NK-92 treated with Interleukin-12 subunit alpha and Interleukin-12 subunit beta, amount 100 ng/mL, for 24 hours (cell line): ENCODE results near the gene TNFRSF19.

ENCODE experiments used
- DNase-seq: peaks from one replicate; lab custom pipeline; 2025; lab: John Stamatoyannopoulos, UW

TNFRSF19 gene

DNA sequence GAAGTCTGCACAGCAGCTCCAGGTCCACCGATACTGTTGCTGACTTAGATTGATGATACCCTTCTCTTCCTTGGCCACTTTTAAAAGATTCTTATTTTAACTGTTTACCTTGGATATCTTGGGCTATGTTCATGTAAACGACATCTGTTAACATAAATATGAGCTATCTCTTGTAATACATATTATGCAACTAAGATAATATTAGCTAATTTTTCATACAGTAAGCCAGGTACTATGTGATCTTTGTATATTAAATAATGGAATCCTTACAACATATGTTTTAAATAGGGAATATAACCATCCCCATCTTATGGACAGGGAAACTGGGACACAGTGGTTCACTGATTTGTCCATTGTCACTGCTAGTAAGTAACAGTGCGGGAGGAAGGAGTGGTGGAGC, 37.9 kb downstream of the TNFRSF19 start:
- no peak for DNase-seq

DNA sequence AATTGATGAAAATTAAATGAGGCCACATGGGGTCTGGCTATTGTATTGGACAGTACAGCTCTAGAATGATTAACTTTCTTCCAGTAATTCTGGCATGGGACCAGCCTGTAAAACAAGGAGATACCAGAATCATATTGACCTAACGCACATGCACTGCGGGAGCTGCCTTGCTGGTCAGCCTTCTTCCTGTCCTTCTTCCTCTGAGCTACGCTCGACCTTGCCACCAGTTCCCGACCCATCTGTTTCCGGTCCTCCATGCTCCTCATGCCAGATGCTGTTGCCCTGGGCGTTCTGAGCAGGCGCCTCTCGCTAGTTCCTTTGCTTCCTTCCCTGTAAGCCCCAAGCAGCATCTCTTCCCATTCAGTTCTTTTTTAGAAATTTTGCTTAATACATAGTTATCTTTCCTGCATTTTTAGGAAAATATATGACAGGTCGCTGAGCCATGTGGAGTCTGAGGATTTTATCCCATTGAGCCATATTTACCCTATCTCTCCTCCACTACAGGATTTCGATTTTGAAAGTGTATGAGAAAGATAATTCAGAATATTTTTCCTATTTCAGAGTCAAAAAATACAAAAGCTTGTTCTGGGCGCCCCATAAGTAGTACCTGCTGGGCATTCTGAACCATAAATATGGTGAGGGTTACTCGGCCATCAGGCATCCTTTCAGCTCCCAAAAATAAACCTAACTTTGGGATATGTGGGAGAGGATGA, 38.6 kb downstream of the TNFRSF19 start:
- DNase-seq: no peak

DNA sequence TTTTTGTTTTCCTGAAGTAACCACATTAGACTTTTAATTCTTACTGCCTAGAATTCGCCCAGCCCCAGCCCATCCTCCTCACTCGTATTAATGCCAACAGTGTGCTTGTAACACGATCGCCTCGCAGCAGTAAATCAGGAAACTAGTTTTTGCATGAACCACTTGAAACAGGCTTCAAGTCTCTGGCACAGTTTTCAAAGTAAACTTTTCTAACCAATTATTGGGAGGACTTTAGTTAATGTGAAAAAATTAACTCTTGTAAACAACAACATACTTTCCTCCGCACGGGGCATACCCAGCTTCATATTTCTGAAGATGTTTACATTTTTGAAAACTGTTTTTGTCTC, 39.2 kb downstream of the TNFRSF19 start:
- DNase-seq: no peak

DNA sequence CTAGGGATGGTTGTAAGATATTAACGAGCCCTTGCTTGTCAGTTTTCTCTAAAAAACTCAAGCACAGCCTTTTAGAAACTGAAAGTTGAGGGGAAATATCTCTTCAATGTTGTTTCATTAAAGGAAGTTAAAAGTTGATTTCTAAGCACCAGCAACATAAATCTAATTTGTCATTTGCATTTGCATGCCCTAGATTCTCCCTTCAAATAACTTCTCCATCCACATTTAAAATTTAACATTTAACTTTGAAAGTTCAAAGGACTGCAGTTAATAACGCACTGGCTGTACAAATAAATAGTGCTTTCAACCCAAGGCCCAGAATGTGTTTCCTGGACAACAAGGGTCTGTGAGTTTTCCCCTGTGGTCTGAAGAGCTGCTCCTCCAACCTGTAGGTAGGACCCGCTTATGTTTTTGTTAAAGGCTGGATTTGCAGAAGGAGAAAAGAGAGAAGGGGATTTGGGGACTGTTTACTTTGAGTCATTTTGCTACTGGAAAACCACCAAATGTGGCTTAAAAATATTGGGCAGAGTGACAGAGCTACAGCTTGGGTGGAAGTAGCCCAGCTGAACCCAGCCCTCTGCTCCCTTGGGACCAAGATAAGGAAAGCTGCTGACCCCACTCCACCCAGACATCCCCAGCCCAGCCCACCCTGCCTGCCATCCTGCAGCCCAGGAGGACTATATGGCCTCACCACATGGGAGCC, 39.8 kb downstream of the TNFRSF19 start:
- DNase-seq: no peak

DNA sequence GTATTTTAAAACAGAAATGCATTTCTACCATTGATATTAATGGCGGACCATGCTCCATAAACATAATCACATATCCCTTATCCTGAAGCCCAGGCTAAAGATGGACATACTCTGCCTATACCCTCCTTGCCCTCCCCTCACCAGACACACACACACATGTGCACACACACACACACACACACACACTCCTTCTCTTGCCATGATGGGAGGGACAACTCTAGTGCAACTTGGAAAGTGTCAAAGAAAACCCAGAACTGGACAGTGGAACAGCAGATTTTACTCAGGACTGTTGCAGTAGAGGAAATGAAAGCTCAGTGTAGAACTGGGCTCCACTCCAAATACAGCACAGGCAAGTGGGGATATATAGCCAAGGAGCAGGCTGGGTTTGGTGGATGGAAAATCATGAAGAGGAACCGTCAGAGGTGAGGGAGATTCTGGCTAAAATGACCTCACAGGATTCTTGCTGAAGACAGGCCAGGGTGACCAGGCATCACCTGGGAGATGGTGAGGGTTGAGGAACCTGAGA, 40.8 kb downstream of the TNFRSF19 start:
- no peak for DNase-seq

DNA sequence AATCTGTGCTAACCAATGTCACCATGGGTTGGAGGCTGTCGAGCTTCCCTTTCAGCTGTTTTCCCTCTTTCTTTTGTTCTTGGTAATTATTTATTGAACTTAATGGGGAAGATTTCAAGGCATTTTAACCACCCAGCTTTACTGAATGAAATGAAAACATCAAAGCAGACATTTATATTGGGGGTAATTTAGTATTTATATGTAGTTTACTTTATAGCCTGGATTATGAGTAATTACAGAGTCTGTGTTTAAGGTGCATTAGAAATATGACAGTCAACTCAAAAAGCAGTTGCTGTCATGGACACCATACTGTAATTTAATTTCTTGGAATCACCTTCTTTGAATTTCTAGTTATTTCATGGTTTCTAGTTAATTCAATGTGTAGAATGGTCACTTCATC, 42.0 kb downstream of the TNFRSF19 start:
- no peak for DNase-seq

DNA sequence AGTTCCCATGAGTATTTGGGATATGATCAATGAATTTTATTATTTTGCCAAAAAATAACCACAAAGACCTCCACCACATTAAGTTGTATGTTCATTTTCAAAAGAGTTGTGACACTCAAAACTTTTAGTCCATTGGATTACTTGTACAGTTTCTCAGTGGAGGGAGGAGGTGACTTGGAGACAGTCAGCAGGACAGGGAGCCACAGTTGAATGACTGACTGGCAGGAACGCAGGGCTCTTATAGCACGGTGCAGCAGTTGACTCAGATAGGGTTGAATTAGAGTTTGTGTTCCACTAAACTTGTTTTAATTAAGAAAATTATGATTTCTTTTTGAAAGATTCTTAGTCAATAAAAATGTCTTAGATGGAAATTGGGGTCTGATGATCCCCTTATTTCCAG, 42.5 kb downstream of the TNFRSF19 start:
- no peak for DNase-seq

DNA sequence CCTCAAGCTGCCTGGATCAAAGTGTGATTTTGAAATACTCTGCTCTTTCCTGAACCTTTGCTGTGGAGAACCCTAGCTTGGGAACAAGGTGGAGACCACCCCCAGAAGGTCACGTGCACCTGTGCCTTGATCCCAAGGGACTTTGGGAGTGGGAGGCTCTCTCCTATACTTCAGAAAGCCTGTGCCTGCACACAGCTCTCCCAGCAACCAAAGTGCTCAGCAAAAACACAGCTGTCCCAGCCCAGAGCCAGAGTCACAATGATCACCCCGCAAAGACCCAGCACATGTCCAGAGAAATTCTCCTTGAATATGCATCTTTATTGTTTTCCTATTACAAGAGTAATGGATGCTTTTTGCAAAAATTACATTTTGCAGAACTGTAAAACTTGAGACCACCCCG, 43.4 kb downstream of the TNFRSF19 start:
- no peak for DNase-seq

DNA sequence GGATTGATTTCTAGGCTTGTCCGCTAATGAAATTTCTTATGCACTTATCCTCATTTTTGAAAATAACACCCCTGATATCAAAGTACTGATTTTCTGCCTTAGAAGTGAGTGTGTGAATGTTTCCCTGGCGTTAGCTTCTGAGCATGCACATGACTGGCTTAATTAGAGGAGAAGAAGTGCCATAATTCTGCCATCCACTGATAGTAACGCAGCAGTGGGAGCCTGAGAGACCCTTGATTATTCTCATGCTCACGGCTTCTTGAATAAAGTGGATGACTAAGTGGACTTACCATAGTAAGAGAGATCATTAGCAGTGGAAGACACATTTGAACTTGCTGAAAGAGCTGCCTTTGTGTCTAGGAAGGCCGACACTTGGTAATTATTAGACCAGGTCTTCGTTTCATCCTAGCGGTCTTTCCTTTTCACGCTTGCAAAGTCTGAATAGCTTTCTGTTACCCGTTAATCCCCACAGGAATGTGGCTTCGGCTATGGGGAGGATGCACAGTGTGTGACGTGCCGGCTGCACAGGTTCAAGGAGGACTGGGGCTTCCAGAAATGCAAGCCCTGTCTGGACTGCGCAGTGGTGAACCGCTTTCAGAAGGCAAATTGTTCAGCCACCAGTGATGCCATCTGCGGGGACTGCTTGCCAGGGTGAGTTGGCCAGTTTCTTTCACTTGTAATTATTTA, 45.3 kb downstream of the TNFRSF19 start:
- no peak for DNase-seq

DNA sequence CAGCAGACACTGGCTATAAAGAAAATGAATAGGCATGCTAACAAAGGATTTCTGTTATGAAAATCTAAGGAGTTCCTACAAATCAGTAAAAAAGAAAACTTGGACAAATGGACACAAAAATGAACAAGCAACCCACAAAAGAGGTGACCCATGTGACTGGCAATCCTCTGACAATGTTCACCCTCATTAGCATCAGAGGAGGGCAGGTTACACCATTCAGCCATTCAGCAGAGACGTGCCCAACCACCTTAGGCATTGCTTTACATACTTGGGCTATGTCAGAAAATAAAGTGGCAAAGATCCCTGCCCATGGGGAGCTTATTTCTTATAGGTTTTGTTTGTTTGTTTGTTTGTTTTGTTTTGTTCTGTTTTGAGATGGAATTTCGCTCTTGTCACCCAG, 46.0 kb downstream of the TNFRSF19 start:
- no peak for DNase-seq

DNA sequence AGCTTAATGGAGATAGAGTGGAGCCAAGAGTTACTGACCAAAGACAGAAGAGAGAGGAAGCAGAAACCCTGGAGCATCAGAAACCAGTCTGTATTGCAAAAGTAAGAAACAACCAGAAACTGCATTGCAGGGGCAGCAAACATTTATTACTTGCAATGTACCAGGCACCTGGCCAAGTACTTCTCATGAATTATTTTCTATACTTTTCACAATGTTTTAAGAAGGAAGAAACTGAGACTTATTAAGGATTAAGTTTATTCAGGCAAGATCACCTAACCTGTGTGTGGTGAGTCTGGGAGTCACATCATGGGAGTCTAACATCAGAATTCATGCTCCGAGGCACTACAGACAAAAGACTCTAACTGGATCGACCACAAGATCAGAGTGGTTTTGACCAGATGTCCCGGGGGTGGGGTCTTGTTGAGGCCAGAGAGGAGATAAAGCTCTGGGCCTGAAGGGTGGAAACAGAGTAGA, 47.4 kb downstream of the TNFRSF19 start:
- DNase-seq: no peak

DNA sequence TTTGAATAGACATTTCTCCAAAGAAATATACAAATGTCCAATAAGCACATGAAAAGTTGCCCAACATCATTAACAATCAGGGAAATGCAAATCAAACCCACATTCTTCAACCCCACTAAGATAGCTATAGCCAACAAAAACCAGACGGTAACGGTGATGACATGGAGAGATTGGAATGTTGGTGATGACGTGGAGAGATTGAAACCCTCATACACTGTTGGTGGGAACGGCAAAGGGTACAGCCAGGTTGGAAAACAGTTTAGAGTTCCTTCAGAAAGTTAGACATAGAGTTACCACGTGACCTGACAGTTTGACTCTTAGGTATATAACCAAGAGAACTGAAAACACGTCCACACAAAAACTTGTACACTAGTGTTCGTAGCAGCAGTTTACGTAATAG, 48.1 kb downstream of the TNFRSF19 start:
- no peak for DNase-seq

DNA sequence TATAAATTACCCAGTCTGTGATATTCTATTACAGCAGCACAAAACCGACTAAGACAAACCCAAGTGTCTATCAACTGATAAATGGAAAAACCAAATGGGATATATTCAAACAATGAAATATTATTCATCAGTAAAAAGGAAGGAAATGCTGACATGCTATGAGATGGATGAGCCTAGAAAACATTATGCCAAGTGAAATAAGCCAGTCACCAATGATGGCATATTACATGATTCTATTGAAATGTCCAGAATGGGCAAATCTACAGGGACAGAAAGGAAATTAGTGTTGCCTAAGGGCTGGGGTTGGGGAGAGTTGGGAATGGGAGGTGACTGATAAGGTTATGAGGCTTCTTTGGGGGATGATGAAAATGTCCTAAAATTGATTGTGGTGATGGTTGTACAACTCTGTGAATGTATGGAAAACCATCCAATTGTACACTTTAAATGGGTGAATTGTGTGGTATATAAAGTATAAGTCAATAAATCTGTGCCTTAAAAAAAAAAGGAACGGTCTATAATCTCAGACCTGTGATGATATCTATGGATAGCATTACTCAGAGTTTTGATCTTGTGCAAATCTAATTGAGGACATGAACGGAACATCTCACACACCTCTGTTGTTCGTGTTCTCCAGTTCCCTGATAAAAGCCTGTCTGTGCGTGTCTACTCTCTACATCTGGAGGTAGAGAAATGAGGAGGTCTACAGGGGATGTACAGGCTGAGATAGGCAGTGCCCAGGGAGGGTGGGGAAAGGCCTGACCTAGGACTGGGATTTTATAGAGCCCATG, 49.0 kb downstream of the TNFRSF19 start:
- DNase-seq: no peak

DNA sequence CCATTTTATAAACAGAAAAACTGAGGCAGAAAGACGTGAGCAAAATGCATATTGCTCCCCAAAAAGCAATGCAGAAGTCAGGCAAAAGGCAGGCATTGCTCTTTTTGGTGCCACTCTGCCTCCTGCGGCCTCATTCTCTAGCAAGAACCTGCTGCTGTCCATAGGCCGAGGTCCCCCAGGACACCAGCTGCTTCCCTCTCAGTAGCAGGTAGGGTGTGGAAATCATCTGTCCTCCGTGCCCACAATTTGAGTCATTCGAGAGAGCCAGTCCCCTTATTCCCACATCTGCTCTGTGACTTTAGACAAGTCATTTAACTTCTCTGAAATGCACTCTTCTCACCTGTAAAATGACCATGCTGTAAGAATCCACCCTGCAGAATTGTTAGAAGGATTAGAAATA, 50.0 kb downstream of the TNFRSF19 start:
- no peak for DNase-seq

DNA sequence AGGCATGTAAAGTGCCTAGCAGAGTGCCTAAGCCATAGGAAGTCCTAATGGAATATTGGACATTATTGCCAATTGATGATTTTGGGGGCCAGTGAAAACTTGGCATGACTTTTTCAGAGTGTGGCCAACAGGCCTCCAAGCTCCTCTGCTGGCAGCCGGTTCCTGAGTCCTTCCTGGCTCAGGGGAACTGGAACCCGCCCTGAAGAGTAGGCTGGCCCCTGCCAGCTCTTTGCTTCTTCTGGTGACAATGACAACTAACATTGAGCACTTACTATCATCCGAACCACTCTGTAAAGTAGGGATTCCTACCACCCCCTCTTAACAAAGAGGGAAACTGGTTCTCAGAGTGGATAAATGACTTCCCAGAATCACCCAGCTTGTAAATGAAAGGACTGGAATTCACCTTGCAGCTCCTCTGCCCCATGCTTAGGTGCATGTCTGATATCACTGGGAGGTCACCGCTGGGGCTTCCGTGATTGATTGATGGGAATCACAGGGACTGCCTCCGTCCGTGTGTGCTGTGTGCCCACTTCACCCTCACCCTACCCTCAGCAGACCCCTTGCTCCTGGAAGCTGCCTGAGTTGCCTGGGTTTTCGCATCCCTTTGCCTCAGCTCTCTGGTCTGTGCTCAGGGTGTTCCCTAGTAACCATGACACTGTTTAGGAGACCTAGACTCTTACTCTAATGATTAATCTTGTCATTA, 50.6 kb downstream of the TNFRSF19 start:
- DNase-seq: no peak

DNA sequence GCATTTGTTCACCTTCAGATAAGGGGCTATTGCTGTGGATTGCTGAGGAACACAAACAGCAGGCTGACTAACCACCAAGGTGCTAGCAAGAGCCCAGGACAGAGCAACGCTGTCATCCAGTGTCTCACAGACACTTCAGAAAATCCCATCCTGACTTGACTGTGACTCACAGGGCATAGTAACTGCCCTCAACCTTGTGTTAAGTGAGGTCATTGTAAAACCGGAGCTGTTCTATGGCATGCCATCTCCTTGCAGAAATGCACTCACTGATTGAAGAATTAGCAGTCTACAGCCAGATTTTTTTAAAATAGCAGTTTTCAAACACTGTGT, 51.1 kb downstream of the TNFRSF19 start:
- DNase-seq: peak; percentile 55

DNA sequence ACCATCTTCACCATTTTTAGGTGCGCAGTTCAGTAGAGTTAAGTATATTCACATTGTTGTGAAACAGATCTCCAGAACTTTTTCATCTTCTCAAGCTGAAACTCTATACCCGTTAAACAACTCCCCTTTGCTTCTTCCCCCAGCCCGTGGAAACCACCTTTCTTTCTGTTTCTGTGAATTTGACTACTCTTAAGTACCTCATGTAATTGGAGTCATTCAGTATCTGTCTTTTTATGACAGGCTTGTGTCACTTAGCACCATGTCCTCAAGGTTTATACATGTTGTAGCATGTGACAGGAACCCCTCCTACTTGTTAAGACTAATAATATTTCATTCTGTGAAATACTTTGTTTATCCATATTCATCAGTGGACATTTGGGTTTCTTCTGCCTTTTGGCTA, 52.8 kb downstream of the TNFRSF19 start:
- DNase-seq: no peak

DNA sequence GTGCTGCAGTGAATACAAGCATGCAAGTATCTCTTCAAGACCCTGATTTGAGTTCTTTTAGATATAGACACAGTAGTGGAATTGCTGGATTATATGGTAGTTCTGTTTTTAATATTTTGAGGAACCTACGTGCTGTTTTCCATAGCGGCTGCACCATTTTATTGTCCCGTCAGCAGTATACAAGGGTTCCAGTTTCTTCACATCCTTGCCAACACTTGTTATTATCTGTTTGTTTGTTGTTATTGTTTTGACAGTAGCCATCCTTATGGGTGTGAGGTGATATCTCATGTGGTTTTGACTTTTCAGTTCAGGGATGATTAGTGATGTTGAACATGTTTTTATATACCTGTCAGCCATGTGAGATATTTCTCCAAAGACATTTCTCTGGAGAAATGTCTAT, 53.2 kb downstream of the TNFRSF19 start:
- DNase-seq: no peak

DNA sequence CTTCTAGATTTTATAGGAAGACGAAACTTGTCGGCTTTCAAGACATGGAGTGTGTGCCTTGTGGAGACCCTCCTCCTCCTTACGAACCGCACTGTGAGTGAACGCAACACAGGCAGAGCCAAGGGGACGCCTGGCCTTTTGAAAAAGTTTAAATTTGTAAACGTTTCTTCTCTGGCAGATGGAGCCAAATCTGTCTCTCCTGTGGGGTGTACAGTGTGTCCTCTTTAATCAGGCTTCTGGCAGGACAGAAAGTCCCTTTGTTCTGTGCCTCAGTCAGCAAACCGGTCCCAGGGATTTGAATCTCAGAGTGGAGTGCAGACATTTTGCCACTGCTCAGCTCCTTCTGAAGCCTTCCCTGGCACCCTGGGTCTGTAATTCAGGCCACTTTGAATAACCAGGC, 56.5 kb downstream of the TNFRSF19 start:
- DNase-seq: no peak

DNA sequence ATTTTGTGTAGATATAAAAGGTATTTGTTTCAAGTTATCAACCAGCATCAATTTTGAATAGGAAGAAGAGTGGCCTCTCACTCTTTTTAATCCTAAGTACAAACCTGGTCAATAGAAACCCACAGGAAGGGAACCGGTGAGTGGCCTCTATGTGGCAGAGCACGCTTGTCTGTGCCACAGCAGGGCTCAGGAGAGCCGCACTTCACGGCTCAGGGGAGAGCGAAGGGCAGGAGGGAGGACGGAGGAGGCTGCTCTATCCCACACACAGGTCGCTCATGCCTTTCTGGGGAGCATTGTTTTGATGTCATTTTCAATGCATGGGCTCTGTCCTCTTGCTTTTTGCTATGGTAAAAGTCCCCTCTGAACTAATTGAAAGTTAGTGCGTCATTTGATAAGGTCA, 57.2 kb downstream of the TNFRSF19 start:
- no peak for DNase-seq

DNA sequence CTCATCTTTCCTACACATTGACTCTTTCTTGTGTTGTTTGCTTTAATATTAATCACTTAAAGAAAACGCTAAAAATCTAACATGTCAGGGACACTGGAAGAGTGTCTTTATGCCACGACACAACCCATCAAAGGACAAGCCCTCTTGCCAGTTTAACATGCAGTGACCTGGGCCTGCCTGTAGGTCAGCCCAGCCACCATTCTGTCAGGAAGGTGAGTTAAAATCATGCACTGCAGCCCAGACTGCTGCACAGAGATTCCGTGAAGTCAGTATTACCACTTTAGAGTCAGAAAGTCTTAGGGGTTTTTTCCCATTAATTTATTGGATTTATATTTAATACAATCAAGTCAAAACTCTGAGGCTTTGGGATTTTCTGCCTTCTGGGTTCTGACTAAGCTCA, 58.0 kb downstream of the TNFRSF19 start:
- no peak for DNase-seq
